ENCODE data around the gene TTC39C. TPM values are rescaled to one million over a fixed set of nuclear protein-coding genes. Genes with fewer than 3 reads are reported as not detected.

The TTC39C gene
- total RNA-seq, 4 donors from 2014 or later = 39.2 to 65.7 (median 51.8) TPM

- TF ChIP-seq CTCF (IDR thresholded peaks at IDR 0.05; ENCODE audit: low read depth) = no peak
Observed at GRCh38 chr18:24056506-24056905, 42.0 kb downstream of the TTC39C start.

GRCh38 chr18:24057804-24058203 is 43.2 kb downstream of the TTC39C start:
- TF ChIP-seq CTCF (IDR thresholded peaks at IDR 0.05; ENCODE audit: low read depth) = no peak

- TF ChIP-seq CTCF (IDR thresholded peaks at IDR 0.05; ENCODE audit: low read depth) = no peak
Observed at GRCh38 chr18:24060644-24061043, 46.1 kb downstream of the TTC39C start.

- no peak for TF ChIP-seq CTCF (IDR thresholded peaks at IDR 0.05; ENCODE audit: low read depth)
Observed at GRCh38 chr18:24063121-24063731, 48.7 kb downstream of the TTC39C start.

- TF ChIP-seq CTCF (IDR thresholded peaks at IDR 0.05; ENCODE audit: low read depth) = no peak
Observed at GRCh38 chr18:24064391-24065100, 50.0 kb downstream of the TTC39C start.

GRCh38 chr18:24065906-24066305 is 51.4 kb downstream of the TTC39C start:
- TF ChIP-seq CTCF (IDR thresholded peaks at IDR 0.05; ENCODE audit: low read depth) = no peak

GRCh38 chr18:24068945-24069693 is 54.6 kb downstream of the TTC39C start:
- TF ChIP-seq CTCF (IDR thresholded peaks at IDR 0.05; ENCODE audit: low read depth) = no peak

Measured in subcutaneous adipose tissue (tissue), 4 donors.